NCI-H187 treated with DMSO at 0.1 percent for 48 hours (cell line): ENCODE results near the gene OR2B2.

Source experiments
- DNase-seq: peaks from one replicate; lab custom pipeline; 2025; lab: John Stamatoyannopoulos, UW

Gene OR2B2

GRCh38 chr6:27893059-27893835 is 18.9 kb downstream of the OR2B2 start:
- peak; percentile 91 for DNase-seq

- DNase-seq = no peak
Measured at GRCh38 chr6:27892649-27893058, 19.5 kb downstream of the OR2B2 start.

GRCh38 chr6:27891320-27891875 is 20.8 kb downstream of the OR2B2 start:
- no peak for DNase-seq

GRCh38 chr6:27890445-27891319 is 21.5 kb downstream of the OR2B2 start:
- peak; percentile 81 for DNase-seq

- DNase-seq = peak; percentile 35
Measured at GRCh38 chr6:27889628-27890444, 22.4 kb downstream of the OR2B2 start.

GRCh38 chr6:27889275-27889627 is 22.9 kb downstream of the OR2B2 start:
- no peak for DNase-seq

- DNase-seq = no peak
Measured at GRCh38 chr6:27888566-27888965, 23.6 kb downstream of the OR2B2 start.

- DNase-seq = no peak
Measured at GRCh38 chr6:27886073-27886472, 26.1 kb downstream of the OR2B2 start.

GRCh38 chr6:27883136-27883535 is 29.1 kb downstream of the OR2B2 start:
- DNase-seq = no peak

- DNase-seq = no peak
Measured at GRCh38 chr6:27882624-27883023, 29.6 kb downstream of the OR2B2 start.

- no peak for DNase-seq
Measured at GRCh38 chr6:27879837-27880236, 32.4 kb downstream of the OR2B2 start.

GRCh38 chr6:27874016-27874415 is 38.2 kb downstream of the OR2B2 start:
- DNase-seq = no peak

- peak; percentile 59 for DNase-seq
Measured at GRCh38 chr6:27873021-27873940, 38.9 kb downstream of the OR2B2 start.

GRCh38 chr6:27872642-27873020 is 39.6 kb downstream of the OR2B2 start:
- no peak for DNase-seq

- peak; percentile 89 for DNase-seq
Measured at GRCh38 chr6:27871924-27872638, 40.1 kb downstream of the OR2B2 start.

- DNase-seq = no peak
Measured at GRCh38 chr6:27870291-27870870, 41.8 kb downstream of the OR2B2 start.

- DNase-seq = no peak
Measured at GRCh38 chr6:27868311-27868710, 43.9 kb downstream of the OR2B2 start.

GRCh38 chr6:27867945-27868300 is 44.3 kb downstream of the OR2B2 start:
- DNase-seq = no peak

GRCh38 chr6:27867051-27867944 is 44.9 kb downstream of the OR2B2 start:
- DNase-seq = peak; percentile 61
